Calu3 (cell line): ENCODE measurements around the gene ONECUT1. TPM values are rescaled to one million over a fixed set of nuclear protein-coding genes. Genes with fewer than 3 reads are reported as not detected.

Experiments used
- BruUV-seq: library from RNA; stranded (reverse); fragments of 400-500 nt; replicated peaks from 2 replicates; lab custom pipeline; 2021; lab: Mats Ljungman, UMichigan
- CTCF ChIA-PET: fragments of 300-600 bp; sonication (Branson Sonifier 250); formaldehyde crosslinking; loops from one replicate; lab custom pipeline; 2022; ENCODE audit warnings: antibody characterized with exemption; lab: Charles Lee
- DNase-seq: peaks from one replicate; pipeline ENCODE4 v3.0.0; 2022
- H3K27ac Mint-ChIP-seq: one replicate; pipeline ENCODE4 v1.8.0; 2022; ENCODE audit warnings: mixed read lengths; ENCODE audit not compliant: unreplicated experiment
- H3K27me3 Mint-ChIP-seq: one replicate; pipeline ENCODE4 v1.8.0; 2022; ENCODE audit warnings: mixed read lengths; ENCODE audit not compliant: unreplicated experiment
- H3K36me3 Mint-ChIP-seq: one replicate; pipeline ENCODE4 v1.8.0; 2022; ENCODE audit warnings: mild to moderate bottlenecking, moderate library complexity, mixed read lengths; ENCODE audit not compliant: insufficient read depth, unreplicated experiment
- H3K4me1 Mint-ChIP-seq: one replicate; pipeline ENCODE4 v1.8.0; 2022; ENCODE audit warnings: mild to moderate bottlenecking, low read depth, mixed read lengths; ENCODE audit not compliant: unreplicated experiment
- H3K4me3 Mint-ChIP-seq: one replicate; pipeline ENCODE4 v1.8.0; 2022; ENCODE audit warnings: mild to moderate bottlenecking, low read depth, moderate library complexity, mixed read lengths; ENCODE audit not compliant: unreplicated experiment
- H3K9me3 Mint-ChIP-seq: one replicate; pipeline ENCODE4 v1.8.0; 2022; ENCODE audit warnings: low read depth, mixed read lengths; ENCODE audit not compliant: unreplicated experiment
- intact Hi-C: fragments of 100-400 bp; cut with micrococcal nuclease; formaldehyde crosslinking; loops from one replicate; pipeline ENCODE4 v1.10.0; 2022; ENCODE audit not compliant: unreplicated experiment
- total RNA-seq: library from RNA; stranded (reverse); gene quantifications from 2 replicates; pipeline ENCODE4 v1.2.3, GENCODE V29; 2022
- TF ChIP-seq, protein P1 (sequence below): fragments of 200-600 bp; IDR thresholded peaks from one replicate; pipeline ENCODE4 v1.8.0; 2022; ENCODE audit warnings: antibody characterized with exemption; ENCODE audit not compliant: unreplicated experiment

ONECUT1 gene
- total RNA-seq, 1 experiment from 2014 or later, result 1.1 TPM

DNA sequence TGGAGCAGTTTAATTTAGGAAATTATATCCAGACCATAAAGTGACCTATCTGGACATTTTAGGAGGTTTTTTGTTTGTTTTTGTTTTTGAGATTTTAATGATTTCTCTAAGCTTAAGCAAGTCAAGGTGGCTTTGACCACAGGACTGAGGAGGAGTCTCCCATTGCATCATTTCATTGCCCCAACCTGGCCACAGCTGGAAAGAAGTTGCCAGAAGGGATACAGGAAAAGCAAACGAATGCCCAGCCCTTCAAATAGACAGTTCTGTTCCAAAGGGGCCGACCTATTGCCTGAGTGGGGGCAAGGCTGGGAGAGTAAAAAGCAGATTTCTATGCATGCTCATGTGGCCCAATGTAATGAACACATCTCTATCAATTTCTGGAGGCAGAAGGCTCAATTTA is 12.0 kb upstream of the ONECUT1 start:
- Mint-ChIP-seq H3K4me1 (peaks cover 10% of the 10 kb centered on the region), H3K9me3 (no peaks in the 10 kb centered on the region), H3K27ac (no peak overlapping the region), H3K4me3 (no peak overlapping the region), H3K27me3 (peaks cover 60% of the 10 kb centered on the region), H3K36me3 (no peaks in the 10 kb centered on the region)
- CTCF ChIA-PET, result no interaction called here
- TF ChIP-seq, protein P1, sequence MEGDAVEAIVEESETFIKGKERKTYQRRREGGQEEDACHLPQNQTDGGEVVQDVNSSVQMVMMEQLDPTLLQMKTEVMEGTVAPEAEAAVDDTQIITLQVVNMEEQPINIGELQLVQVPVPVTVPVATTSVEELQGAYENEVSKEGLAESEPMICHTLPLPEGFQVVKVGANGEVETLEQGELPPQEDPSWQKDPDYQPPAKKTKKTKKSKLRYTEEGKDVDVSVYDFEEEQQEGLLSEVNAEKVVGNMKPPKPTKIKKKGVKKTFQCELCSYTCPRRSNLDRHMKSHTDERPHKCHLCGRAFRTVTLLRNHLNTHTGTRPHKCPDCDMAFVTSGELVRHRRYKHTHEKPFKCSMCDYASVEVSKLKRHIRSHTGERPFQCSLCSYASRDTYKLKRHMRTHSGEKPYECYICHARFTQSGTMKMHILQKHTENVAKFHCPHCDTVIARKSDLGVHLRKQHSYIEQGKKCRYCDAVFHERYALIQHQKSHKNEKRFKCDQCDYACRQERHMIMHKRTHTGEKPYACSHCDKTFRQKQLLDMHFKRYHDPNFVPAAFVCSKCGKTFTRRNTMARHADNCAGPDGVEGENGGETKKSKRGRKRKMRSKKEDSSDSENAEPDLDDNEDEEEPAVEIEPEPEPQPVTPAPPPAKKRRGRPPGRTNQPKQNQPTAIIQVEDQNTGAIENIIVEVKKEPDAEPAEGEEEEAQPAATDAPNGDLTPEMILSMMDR, result no peak
- DNase-seq, result no peak
- no TSS peak for BruUV-seq
- intact Hi-C loops, result no loop called here

DNA sequence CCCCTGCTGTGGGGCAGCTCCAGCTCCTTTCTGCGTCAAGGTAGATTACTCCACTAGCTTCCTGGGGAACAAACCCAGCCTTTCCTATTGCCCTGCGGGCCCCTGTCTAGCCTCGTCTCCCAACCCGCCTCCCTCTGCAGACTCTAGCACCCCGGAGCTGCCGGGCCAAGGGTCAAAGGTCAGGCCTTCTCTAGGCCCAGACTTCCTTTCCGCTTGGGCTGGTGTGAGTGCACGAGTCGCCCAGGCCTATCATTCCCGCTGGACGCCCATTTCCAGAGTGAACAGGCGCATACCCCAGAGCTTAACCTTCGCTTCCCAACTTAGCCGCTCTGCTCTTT is 11.6 kb upstream of the ONECUT1 start:
- CTCF ChIA-PET, result no interaction called here
- Mint-ChIP-seq H3K27ac (no peak overlapping the region), H3K27me3 (peaks cover 64% of the 10 kb centered on the region), H3K4me1 (peaks cover 14% of the 10 kb centered on the region), H3K4me3 (no peak overlapping the region), H3K36me3 (no peaks in the 10 kb centered on the region), H3K9me3 (no peaks in the 10 kb centered on the region)
- intact Hi-C loops, result no loop called here
- no peak for DNase-seq
- TF ChIP-seq, protein P1, result no peak
- BruUV-seq, result no TSS peak

DNA sequence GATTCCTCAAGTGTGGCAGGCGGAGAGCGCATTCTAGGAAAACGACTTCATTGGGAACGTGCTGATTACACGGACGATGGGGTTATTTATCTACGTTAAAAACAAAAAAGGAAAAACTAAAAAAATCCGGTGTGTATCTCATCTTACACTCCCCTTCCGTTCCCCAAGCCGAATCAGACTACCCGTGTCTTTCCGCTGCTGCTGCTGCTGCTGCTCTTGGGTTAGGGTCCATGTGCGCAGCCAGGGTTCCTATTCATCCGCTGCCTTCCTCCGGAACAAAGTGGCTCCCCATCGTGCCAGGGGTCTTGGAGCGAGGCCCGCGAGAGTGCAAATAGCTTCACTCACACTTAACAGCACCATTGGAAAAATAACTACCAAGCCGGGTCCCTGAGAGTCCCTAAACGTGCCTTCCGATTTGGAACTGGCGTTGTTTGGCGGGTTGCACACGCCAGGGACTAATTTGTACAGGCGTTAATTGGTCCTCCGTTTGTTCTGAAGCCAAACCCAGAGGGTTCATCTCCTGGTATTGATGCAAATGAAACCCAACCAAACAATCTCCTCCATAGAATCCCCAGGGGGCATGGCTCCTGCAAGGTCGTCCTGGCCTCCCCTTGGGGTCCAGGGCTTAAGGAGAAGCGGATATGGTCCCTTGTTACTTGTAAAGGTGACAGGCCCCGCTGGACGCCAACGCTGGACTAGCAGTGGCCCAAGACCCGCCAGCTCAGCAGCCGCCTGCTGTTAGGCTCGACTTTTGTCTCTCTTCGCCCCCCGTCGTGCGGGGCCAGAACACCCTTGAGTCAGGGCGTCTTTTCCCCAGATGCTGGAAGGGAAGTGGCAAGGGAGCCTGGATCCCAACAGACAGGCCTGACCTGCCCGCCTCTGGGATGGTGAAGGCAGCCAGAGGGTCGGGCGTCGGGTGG is 11.0 kb upstream of the ONECUT1 start:
- TF ChIP-seq, protein P1, result no peak
- Mint-ChIP-seq H3K27ac (no peak overlapping the region), H3K27me3 (peaks cover 70% of the 10 kb centered on the region), H3K9me3 (no peaks in the 10 kb centered on the region), H3K4me1 (peaks cover 18% of the 10 kb centered on the region), H3K4me3 (no peak overlapping the region), H3K36me3 (no peaks in the 10 kb centered on the region)
- no peak for DNase-seq
- intact Hi-C loops, result no loop called here
- no TSS peak for BruUV-seq
- CTCF ChIA-PET, result no interaction called here

DNA sequence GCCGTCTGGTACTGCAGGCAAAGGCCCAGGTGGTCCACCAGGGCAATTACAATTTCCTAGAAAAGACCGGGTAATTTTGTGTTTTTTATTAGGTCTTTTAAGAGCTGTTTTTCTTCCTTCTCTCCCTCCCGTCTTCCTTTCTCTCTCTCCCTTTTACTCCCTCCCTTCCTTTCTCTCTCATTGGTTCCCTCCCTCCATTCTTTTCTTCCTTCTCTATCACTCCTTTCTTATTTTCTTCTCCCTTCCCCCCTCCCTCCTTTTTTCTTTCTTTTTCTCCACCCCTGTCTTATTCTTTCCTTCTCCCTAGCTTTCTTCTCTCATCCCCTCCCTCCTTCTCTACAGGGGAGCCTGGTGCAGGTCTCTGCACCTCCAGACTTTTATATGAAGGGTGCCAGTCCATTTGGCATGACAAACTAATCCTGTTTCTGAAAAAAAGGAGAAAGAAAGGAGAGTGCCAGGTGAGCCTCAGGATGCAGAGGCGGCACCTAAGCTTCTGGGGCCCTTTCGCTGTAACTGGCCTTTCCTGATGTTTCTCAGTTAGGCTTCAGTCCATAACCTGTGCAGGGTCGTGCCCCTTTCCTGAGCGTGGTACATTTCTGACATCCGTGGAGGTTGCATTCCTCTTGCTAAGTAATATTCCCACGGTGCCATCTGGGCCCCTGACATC is 9.1 kb upstream of the ONECUT1 start:
- Mint-ChIP-seq H3K27ac (no peak overlapping the region), H3K27me3 (peaks cover 75% of the 10 kb centered on the region), H3K9me3 (no peaks in the 10 kb centered on the region), H3K36me3 (no peaks in the 10 kb centered on the region), H3K4me1 (peaks cover 12% of the 10 kb centered on the region), H3K4me3 (no peak overlapping the region)
- CTCF ChIA-PET, result no interaction called here
- intact Hi-C loops, result no loop called here
- no TSS peak for BruUV-seq
- TF ChIP-seq, protein P1, result no peak
- no peak for DNase-seq
